RWPE2 (cell line): Measurements from ENCODE around the gene GALNT2.

Source experiments
- ATAC-seq: fragments of 200-7000 bp; cut with Tn5 transposase; 3 replicates; pipeline ENCODE4 v1.9.1; 2021; ENCODE audit warnings: low read depth
- DNase-seq: peaks from one replicate; pipeline ENCODE4 v3.0.0-alpha.2; 2020; ENCODE audit warnings: low spot score
- H3K27ac ChIP-seq: fragments of 450-650 bp; 2 replicates; pipeline ENCODE4 v1.5.1; 2017; ENCODE audit warnings: mild to moderate bottlenecking; ENCODE audit not compliant: poor library complexity, severe bottlenecking
- H3K27me3 ChIP-seq: fragments of 250-450 bp; sonication (Bioruptor Pico); 2 replicates; pipeline ENCODE4 v1.5.1; 2021; ENCODE audit warnings: mild to moderate bottlenecking, moderate library complexity; ENCODE audit not compliant: insufficient read depth, poor library complexity, severe bottlenecking
- H3K36me3 ChIP-seq: fragments of 250-450 bp; sonication (Bioruptor Pico); 2 replicates; pipeline ENCODE4 v1.5.1; 2020; ENCODE audit warnings: low read depth, mild to moderate bottlenecking, moderate library complexity
- H3K4me1 ChIP-seq: fragments of 250-450 bp; sonication (Bioruptor Pico); 2 replicates; pipeline ENCODE4 v1.5.1; 2021; ENCODE audit warnings: mild to moderate bottlenecking, moderate library complexity; ENCODE audit not compliant: insufficient read depth, poor library complexity, severe bottlenecking
- H3K4me3 ChIP-seq: fragments of 250-450 bp; sonication (Bioruptor Pico); 2 replicates; pipeline ENCODE4 v1.5.1; 2021; ENCODE audit warnings: mild to moderate bottlenecking, moderate library complexity; ENCODE audit not compliant: severe bottlenecking
- H3K9me3 ChIP-seq: fragments of 250-450 bp; sonication (Bioruptor Pico); 2 replicates; pipeline ENCODE4 v1.5.1; 2021; ENCODE audit warnings: mild to moderate bottlenecking, moderate library complexity; ENCODE audit not compliant: severe bottlenecking
- CTCF ChIP-seq: fragments of 450-650 bp; IDR thresholded peaks from one replicate; pipeline ENCODE4 v1.5.1; 2017; ENCODE audit warnings: mild to moderate bottlenecking, moderate library complexity; ENCODE audit not compliant: poor library complexity, severe bottlenecking

The GALNT2 gene

GRCh38 chr1:230091473-230092231, 24.6 kb downstream of the GALNT2 start:
- Histone ChIP-seq H3K9me3 (no peaks in the 10 kb centered on the region), H3K27me3 (no peaks in the 10 kb centered on the region), H3K36me3 (no peaks in the 10 kb centered on the region), H3K4me1 (peaks cover 34% of the 10 kb centered on the region), H3K27ac (peak overlapping the region; percentile 98), H3K4me3 (no peak overlapping the region)
- no peak for TF ChIP-seq CTCF
- DNase-seq (no peak), ATAC-seq (peak; percentile 53)

- Histone ChIP-seq H3K27me3 (no peaks in the 10 kb centered on the region), H3K4me3 (no peak overlapping the region), H3K4me1 (peaks cover 18% of the 10 kb centered on the region), H3K27ac (no peak overlapping the region), H3K9me3 (no peaks in the 10 kb centered on the region), H3K36me3 (no peaks in the 10 kb centered on the region)
- TF ChIP-seq CTCF: no peak
- ATAC-seq (no peak), DNase-seq (no peak)
Measured at GRCh38 chr1:230094746-230095145, 27.7 kb downstream of the GALNT2 start.

- no peak overlapping the region for H3K27ac ChIP-seq
- no peak for ATAC-seq
- no peak overlapping the region for H3K4me3 ChIP-seq
- TF ChIP-seq CTCF: no peak
- no peaks in the 10 kb centered on the region for H3K27me3 ChIP-seq
- no peaks in the 10 kb centered on the region for H3K9me3 ChIP-seq
- no peak for DNase-seq
- no peaks in the 10 kb centered on the region for H3K36me3 ChIP-seq
- H3K4me1 ChIP-seq: peaks cover 8% of the 10 kb centered on the region
Measured at GRCh38 chr1:230095938-230096337, 28.9 kb downstream of the GALNT2 start.

- DNase-seq (no peak), ATAC-seq (no peak)
- no peak for TF ChIP-seq CTCF
- no peak overlapping the region for H3K4me3 ChIP-seq
- H3K36me3 ChIP-seq: no peaks in the 10 kb centered on the region
- H3K27ac ChIP-seq: no peak overlapping the region
- H3K27me3 ChIP-seq: no peaks in the 10 kb centered on the region
- no peaks in the 10 kb centered on the region for H3K9me3 ChIP-seq
- no peaks in the 10 kb centered on the region for H3K4me1 ChIP-seq
Measured at GRCh38 chr1:230097370-230097769, 30.3 kb downstream of the GALNT2 start.

- ATAC-seq (no peak), DNase-seq (no peak)
- peaks cover 4% of the 10 kb centered on the region for H3K4me1 ChIP-seq
- no peaks in the 10 kb centered on the region for H3K9me3 ChIP-seq
- no peak overlapping the region for H3K27ac ChIP-seq
- H3K27me3 ChIP-seq: no peaks in the 10 kb centered on the region
- H3K36me3 ChIP-seq: no peaks in the 10 kb centered on the region
- no peak overlapping the region for H3K4me3 ChIP-seq
- TF ChIP-seq CTCF: no peak
Measured at GRCh38 chr1:230098723-230099122, 31.7 kb downstream of the GALNT2 start.
